Activated CD8-positive, alpha-beta memory T cell treated with anti-CD3 and anti-CD28 coated beads, Interleukin-2, amount 50 U/mL, for 48 hours (primary cell): ENCODE measurements around the gene LAMC2.

Experiments used
- DNase-seq: peaks from one replicate; pipeline ENCODE4 v3.0.0-alpha.2; 2020

LAMC2 gene

DNA sequence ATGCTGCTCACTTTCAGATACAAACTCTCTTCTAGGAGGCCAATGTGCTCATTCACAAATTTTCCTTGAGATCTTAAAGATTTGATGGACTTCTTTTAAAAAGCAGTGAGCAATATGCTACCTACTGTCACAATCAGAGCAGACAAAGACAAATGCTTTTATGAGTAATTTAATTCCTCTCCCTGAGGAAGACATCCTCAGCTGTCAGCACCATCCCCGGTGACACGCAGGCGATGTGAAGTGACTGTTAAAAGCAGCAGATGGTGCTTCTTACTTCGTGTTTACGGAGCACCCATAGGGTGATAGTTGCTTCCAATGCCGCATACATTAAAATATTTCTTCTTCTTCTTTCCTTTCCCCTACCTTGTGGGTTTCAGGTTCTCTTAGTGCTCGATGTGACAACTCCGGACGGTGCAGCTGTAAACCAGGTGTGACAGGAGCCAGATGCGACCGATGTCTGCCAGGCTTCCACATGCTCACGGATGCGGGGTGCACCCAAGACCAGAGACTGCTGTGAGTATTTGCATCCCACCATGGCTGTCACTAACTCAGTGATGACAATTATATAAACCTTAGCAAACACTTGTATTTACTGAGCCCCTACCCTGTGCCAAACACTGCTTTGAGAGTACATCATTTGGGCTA lies 29.1 kb downstream of the LAMC2 start:
- DNase-seq: no peak

DNA sequence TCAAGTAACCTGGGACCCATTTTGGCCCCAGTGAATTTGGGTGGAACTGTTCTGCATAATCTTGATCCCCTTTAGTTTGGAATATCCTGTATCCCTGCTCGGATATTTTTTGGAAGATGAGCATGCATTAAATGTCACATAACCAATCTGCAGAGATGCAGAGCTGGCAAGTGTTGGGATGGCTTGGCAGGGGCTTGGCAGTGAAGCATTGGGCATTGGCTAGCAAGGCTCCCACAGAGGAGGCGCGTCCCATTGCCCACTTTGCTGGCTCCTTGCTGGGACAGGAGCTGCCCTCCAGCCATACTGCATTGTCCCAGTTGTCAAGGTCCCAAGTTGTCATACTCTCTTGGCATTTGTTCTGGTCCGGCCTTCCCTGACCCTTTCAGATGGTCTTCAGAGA lies 29.9 kb downstream of the LAMC2 start:
- DNase-seq: no peak

DNA sequence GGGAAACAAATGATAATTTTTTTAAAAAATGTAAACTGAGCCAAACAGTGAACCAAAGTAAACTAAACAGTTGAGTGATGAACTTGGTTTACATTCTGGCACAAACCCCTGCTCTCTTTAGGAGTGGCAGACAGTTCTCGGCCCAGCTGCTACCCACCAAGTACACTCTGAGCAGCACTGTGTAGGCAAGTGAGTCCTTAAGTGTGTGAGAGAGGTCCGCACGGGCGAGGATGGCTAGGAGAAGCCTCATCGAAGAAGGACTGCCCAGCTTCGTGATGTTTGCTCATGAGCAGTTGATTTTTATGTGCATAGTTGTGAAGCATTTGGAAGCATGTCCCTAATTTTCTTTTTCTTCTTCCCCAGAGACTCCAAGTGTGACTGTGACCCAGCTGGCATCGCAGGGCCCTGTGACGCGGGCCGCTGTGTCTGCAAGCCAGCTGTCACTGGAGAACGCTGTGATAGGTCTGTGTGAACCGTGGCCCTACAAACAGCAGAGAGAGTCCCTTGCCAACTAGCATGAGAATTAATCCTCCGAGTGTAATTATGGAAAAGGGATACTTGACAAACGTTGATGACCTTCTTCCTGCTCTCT lies 32.1 kb downstream of the LAMC2 start:
- no peak for DNase-seq

DNA sequence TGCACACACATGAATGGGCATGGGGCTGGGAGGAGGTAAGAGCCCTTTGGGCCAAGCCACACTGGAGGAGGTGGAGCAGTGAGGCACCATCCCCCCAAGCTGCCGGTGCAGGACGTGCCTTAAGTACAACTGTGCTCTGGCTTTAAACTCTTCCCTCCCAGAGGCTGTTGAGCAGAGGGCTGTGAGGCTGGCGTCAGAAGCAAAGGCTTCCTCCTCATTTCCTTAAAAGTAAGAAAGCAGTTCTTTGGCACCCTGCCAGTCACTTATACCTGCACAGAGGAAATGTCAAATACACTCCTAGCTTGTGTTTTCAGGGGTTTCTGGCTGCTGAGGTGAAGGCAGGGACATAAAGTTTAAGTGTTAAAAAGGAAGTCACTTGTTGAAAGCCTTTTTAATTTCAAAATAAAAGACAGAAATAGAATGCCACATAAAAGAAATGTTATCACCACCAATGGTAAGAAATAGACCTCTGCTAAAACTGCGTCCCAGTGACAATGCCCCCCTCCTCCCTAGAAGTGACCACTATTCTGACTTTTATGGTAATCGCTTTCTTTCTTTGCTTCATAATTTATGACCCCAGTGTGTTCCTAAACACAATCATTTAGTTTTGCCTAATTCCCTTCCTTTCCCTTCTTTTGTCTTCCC lies 33.0 kb downstream of the LAMC2 start:
- DNase-seq: no peak

DNA sequence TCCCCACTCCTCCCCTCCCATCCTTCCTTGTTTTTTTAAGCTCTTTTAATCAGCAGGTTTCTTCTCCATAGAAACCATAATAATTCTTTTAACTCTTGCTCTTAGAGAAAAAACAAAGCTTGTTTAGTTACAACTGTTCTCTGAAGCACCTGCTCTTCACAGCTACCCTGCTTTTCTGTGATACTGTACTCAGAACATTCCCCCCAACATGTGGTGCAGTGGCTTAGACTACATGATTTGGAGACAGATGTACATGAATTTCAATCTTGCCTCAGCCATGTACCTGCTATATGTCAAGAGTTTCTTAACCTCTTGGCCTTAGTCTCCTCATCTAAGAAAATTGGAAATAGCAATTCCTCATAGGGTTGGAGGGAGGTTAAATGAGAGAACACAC lies 33.5 kb downstream of the LAMC2 start:
- no peak for DNase-seq

DNA sequence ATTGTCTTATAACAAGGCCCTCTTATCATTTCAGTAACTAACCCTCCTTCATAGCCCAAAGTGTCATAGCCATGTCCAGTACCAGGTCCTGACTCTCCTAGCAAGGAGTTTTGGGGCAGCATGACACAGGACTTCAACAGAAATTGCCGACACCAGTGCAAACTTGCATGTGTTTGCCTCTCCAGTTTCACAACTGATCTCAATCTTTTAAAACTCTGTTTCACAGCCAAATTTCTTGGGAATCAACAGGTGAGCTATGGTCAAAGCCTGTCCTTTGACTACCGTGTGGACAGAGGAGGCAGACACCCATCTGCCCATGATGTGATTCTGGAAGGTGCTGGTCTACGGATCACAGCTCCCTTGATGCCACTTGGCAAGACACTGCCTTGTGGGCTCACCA lies 36.8 kb downstream of the LAMC2 start:
- DNase-seq: no peak

DNA sequence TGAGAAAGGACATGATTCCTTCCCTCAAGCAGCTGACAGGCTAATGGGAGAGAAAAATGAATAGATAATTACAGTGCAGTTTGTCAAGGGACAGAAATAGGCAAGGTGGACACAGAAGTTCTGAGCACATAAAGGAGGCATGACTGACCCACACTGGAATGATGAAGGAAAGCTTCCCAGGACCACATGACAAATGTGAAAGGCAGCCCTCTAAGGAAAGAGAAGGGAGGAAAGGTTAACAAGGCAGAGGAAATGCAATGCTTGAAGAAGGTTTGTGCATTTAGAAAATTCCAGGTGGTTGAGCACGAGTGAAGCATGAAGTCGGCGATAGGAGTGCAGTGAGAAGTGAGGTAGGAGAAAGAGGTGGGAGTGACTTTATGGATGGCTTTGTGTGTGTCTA lies 37.4 kb downstream of the LAMC2 start:
- no peak for DNase-seq

DNA sequence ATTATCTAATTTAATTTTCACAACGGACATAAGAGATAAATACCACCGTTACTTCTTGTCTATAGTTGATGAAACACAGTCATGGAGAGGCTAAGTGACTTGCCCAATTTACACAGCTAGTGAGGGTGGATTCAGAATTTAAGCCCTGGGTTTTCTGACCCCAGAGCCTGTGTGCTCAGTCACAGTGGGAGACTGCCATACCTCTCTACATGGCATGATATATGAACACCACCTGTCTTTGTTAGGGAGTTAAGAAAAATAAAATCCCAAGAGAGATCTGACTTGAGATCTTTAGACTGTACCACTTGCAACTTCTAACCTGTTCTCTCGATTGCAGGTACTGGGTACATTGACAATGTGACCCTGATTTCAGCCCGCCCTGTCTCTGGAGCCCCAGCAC lies 40.3 kb downstream of the LAMC2 start:
- DNase-seq: no peak

DNA sequence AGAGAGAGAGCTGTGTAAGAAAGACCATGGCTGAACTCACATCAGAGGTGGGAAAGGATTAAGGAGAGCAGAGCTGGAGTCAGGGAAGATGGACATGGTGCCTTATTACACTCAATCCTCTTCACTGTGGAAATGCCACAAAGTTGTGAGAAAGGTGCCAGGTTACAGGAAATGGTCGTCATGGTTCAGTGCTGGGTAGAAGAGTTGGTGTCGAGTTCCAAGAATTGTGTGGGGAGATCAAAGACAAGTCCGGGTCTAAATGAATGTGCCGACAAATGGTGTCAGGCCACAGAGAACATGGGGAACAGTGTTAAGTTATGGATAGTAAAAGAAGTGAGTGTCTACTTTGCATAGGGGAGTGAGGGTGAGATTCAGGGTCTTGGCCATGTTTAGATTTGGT lies 40.9 kb downstream of the LAMC2 start:
- DNase-seq: no peak

DNA sequence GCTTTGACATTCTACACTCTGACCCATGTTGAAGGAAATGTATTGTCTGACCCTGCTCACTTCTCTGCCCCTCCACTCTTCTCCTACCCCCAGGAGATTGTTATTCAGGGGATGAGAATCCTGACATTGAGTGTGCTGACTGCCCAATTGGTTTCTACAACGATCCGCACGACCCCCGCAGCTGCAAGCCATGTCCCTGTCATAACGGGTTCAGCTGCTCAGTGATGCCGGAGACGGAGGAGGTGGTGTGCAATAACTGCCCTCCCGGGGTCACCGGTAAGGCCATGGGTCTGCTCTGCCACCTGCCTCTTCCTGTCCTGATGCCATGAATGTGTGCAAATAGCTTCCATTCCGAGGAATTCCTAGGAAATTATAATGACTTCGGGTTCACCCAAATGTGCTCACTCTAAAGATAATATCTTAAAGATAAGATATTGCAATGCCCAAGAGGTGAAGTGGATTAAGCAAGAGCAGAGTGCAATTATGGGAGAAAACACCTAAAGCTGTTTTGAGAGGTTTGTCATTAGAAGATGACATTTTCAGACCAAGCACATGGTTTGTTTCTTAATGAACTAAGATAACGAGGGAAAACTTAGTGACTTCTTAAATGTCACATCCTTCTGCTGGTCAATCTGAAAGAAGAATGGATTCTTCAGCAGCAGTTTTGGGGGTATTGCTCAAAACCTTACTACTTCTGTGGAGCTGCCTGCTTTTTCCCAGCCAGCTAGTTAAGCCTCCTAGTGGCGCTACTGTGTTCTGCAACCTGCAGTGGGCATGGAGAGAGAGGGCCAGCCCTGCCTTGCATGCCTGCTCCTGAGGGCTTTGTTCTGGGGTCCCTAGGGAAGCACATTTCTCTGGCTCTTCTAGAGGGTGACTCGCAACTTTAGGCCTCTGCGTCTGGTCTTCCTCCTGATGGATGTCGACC lies 41.6 kb downstream of the LAMC2 start:
- peak; percentile 61 for DNase-seq

DNA sequence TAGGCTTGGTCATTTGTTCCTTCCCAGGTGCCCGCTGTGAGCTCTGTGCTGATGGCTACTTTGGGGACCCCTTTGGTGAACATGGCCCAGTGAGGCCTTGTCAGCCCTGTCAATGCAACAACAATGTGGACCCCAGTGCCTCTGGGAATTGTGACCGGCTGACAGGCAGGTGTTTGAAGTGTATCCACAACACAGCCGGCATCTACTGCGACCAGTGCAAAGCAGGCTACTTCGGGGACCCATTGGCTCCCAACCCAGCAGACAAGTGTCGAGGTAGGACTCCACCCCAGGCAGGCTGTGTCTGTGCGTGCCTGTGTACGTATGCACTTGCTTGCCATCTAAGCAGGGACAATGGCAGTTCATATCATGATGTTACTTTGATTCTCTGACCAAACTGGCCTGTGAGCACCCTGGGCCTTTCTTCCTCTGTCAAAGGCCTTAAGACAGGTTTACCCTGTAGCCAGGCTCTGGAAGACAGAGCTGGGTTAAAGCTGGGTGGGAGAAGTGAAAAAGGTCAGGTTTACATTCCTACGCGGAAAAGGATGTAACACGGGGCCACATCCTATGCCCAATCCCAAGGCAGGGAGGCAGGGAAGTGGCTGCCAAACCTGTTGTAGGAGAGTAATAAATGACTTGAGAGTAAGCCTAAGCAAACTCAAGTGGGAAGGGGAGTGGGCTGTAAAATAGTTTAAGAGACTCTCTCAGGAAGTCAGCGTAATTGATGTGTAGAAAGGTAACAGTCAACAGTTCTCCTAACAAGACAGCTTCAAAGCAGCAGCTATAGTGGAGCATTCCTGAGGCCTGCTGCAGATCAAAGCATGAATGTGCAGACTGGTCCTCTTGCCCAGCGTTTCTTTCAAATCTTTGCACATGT lies 42.5 kb downstream of the LAMC2 start:
- DNase-seq: no peak

DNA sequence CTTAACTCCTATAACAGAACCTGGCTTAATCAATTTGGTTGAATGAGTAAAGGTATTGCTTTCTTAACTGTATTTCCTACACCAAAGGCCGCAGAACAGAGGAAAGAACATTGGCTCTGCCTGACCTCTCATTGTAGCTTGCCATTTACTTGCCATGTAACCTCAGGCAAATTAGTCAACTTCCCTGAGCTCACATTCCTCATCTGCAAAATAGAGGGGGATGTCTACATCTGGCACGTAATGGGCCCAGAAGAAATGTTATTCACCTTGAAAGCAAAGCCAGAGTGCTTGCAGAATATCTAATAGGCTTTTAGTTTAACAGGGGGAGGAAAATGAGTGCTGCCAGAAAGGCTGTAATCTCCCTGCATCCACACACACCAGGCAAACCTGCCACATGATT lies 44.3 kb downstream of the LAMC2 start:
- DNase-seq: no peak

DNA sequence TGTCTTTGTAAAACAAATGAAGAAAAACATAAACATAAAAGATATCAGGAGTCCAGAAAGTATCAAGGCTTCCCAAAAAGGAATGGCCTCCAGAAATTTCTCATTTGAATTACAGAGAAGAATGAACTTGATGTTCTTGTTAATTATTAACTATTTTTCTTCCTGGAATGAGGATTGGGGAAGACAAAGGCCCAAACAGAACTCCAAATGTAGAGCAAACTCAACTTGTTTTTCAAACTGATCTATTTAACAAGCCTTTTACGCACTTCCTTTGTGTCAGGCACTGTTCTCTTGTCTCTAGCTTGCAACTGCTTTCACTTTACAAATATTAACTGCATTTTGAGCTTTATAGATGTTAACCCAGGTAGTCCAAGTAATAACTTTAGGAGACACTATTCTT lies 45.5 kb downstream of the LAMC2 start:
- DNase-seq: no peak

DNA sequence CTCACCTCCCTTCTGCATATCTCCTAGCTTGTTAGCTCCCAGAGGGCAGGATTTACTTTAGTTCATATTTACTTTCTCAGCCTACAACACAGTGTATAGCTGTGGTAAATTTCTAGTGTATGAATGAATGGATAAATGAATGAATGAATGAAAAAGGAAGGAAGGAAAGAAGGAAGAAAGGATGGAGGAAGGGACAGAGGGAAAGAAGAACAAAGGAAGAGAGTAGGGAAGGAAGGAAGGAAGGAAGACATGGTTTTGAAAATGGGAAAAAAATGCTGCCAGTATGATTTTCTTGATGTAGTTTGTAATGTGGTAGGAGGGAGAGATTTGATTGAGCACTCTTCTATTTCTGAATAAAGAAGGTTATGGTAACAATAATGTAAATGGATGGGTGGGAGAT lies 47.0 kb downstream of the LAMC2 start:
- no peak for DNase-seq

DNA sequence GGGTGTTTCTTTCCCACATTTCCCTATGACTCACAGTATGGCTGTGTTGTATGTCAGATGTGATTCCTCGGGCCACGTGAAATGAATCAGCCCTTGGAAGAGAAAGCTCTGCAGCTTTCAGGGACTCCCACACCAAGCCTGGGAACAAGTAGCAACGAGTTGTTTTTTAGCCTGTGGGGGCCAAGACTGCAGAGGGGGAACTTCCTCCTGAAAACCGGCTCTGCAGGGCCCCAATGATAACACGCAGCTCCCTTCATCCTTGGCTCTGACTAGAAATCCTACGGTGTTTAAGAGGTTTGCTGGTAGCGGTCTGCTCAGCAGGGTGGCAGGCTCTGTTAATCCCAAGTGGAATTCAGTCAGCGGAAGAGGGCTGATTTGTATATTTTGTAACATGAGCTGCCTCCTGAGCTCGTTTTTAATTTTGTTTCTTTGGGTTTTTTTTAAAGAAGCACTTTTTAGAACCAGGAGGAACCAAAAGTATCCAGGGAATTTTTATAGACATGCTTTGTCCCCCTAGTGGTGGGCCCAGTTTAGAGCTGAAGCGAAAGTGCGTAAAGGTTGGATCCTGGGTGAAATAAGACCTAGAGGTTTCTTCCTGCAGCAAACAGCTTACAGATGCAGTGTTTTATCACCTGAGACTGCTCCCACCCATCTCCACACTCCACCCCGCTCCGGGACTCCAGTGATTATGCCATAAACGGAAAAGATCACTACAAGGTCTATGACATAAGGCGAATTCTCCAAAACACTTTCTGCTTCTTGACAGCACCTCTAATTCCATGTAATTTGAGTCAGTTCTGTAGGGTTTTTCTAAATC lies 48.8 kb downstream of the LAMC2 start:
- no peak for DNase-seq

DNA sequence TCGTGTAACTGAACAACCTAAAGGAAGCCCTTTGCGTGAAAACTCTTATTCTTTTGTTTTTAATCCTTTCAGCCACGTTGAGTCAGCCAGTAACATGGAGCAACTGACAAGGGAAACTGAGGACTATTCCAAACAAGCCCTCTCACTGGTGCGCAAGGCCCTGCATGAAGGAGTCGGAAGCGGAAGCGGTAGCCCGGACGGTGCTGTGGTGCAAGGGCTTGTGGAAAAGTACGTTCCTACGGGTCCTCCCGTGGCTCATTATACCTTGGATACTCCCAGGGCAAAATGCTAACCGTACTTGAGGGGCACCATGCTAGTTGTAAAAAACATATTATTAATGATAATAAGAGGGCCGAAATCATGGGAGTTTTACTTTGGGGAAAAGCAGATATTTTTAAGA lies 49.4 kb downstream of the LAMC2 start:
- no peak for DNase-seq

DNA sequence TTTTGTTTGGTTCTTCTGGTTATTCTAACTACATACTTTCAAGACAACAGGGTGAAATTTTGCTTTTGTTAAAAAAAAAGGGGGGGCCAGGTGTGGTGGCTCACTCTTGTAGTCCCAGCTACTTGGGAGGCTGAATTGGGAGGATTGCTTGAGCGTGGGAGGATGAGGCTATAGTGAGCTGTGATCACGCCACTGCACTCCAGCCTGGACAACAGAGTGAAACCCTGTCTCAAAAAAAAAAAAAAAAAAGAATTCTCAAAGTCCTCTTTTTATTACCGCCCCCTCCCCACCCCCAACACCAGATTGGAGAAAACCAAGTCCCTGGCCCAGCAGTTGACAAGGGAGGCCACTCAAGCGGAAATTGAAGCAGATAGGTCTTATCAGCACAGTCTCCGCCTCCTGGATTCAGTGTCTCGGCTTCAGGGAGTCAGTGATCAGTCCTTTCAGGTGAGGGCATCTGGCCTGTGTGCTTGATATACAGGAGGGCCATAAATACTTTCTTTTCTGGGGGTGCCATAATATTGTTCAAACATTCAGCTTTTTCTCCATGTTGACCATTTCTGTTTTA lies 50.2 kb downstream of the LAMC2 start:
- no peak for DNase-seq

DNA sequence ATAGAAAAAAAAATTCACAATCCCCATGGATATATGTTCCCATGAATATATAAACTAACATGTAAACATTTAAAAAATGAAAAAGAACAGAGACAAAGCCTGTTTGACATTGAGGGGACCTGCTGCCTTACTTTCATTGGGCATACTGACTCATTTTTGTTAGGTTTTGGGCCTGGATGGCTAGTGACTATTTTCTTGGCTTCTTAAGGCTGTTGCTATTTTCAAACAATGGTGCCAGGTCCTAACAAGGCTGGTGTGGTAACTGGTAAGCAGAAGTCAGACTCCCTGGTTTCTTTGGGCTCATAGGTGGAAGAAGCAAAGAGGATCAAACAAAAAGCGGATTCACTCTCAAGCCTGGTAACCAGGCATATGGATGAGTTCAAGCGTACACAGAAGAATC lies 51.0 kb downstream of the LAMC2 start:
- DNase-seq: no peak

DNA sequence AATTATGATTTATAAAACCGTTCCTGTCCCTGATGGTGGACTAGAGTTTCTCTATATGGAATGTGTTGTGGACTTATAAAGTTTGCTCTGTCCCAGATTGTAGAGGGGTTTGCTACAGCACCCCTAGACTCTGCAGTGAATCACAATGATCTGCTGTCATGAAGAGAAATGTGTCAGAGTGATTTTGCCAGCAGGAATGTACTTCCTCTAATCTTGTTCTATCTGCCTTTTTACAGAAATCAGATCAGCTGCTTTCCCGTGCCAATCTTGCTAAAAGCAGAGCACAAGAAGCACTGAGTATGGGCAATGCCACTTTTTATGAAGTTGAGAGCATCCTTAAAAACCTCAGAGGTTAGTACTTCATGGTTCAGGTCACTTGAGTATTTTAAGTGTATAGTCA lies 52.0 kb downstream of the LAMC2 start:
- no peak for DNase-seq

DNA sequence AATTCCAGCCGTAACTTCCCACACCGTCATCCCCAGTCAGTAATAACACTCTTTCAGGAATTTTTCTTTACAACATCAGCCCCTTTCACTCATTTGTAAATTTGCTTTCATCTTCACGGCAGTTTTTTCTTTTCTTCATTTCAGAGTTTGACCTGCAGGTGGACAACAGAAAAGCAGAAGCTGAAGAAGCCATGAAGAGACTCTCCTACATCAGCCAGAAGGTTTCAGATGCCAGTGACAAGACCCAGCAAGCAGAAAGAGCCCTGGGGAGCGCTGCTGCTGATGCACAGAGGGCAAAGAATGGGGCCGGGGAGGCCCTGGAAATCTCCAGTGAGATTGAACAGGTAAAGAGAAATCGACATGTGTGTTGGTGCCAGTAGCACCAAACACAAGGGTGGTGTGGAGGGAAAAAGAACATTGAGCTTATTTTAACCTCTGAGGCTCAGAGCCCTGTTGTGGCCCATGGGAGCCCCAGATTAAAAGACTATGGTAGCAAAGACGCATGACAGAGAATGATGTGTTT lies 53.2 kb downstream of the LAMC2 start:
- no peak for DNase-seq
